HL-60 (cell line): ENCODE results near the gene HELZ.

Experiments used
- DNase-seq, 2 experiments: peaks; one replicate each; pipeline ENCODE4 v3.0.0-alpha.2; 2010 to 2020; ENCODE audit warnings: low read depth in 1 of 2, low spot score in 1 of 2
- H3K27ac ChIP-seq: fragments of 250-450 bp; sonication (Bioruptor Pico); replicated peaks from 2 replicates; pipeline ENCODE4 v1.5.1; 2020; ENCODE audit warnings: mild to moderate bottlenecking, moderate library complexity
- H3K27me3 ChIP-seq: fragments of 250-450 bp; sonication (Bioruptor Pico); 2 replicates; pipeline ENCODE4 v1.5.1; 2021; ENCODE audit warnings: mild to moderate bottlenecking, moderate library complexity; ENCODE audit not compliant: insufficient read depth, poor library complexity, severe bottlenecking
- H3K4me3 ChIP-seq: replicated peaks from 2 replicates; pipeline ENCODE4 v1.5.1; 2011; ENCODE audit warnings: mild to moderate bottlenecking, control low read depth, low read length; ENCODE audit not compliant: insufficient read depth
- GABPA ChIP-seq: IDR thresholded peaks from 2 replicates; pipeline ENCODE4 v1.6.1; 2012; ENCODE audit warnings: low read depth
- POLR2AphosphoS5 ChIP-seq: IDR thresholded peaks from 2 replicates; pipeline ENCODE4 v1.6.1; 2012; ENCODE audit warnings: low read depth
- SPI1 ChIP-seq: IDR thresholded peaks from 2 replicates; pipeline ENCODE4 v1.6.1; 2012; ENCODE audit warnings: low read depth, mild to moderate bottlenecking, borderline replicate concordance
- TF ChIP-seq, protein P1 (sequence below): IDR thresholded peaks from 2 replicates; pipeline ENCODE4 v1.6.1; 2012; ENCODE audit warnings: low read depth; ENCODE audit not compliant: insufficient replicate concordance
- TF ChIP-seq, protein P2 (sequence below): IDR thresholded peaks from one replicate; pipeline ENCODE4 v1.5.1; 2011; ENCODE audit warnings: low read length, control low read depth, inconsistent platforms; ENCODE audit not compliant: insufficient read depth

The HELZ gene

DNA sequence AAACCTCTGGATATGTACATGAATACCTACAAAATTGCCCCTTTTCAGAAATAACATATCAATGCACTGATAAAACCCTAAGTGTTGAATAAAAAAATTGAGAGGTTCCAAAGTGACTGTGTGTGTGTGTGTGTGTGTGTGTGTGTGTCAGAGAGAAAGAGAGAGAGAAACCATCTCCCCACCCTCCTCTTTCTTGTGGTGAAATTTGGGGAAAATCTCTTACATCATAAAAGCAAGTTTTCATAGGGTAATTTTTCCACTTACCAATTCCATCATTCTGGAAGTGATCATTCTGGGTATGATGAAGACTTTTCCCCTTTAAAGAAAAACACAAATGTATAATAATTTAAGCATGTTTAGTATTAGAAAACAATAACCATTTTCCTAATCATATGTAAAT is 121.3 kb downstream of the HELZ start:
- TF ChIP-seq, protein P1, sequence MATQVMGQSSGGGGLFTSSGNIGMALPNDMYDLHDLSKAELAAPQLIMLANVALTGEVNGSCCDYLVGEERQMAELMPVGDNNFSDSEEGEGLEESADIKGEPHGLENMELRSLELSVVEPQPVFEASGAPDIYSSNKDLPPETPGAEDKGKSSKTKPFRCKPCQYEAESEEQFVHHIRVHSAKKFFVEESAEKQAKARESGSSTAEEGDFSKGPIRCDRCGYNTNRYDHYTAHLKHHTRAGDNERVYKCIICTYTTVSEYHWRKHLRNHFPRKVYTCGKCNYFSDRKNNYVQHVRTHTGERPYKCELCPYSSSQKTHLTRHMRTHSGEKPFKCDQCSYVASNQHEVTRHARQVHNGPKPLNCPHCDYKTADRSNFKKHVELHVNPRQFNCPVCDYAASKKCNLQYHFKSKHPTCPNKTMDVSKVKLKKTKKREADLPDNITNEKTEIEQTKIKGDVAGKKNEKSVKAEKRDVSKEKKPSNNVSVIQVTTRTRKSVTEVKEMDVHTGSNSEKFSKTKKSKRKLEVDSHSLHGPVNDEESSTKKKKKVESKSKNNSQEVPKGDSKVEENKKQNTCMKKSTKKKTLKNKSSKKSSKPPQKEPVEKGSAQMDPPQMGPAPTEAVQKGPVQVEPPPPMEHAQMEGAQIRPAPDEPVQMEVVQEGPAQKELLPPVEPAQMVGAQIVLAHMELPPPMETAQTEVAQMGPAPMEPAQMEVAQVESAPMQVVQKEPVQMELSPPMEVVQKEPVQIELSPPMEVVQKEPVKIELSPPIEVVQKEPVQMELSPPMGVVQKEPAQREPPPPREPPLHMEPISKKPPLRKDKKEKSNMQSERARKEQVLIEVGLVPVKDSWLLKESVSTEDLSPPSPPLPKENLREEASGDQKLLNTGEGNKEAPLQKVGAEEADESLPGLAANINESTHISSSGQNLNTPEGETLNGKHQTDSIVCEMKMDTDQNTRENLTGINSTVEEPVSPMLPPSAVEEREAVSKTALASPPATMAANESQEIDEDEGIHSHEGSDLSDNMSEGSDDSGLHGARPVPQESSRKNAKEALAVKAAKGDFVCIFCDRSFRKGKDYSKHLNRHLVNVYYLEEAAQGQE: no peak
- TF ChIP-seq POLR2AphosphoS5 (no peak), SPI1 (no peak), GABPA (no peak)
- TF ChIP-seq, protein P2, sequence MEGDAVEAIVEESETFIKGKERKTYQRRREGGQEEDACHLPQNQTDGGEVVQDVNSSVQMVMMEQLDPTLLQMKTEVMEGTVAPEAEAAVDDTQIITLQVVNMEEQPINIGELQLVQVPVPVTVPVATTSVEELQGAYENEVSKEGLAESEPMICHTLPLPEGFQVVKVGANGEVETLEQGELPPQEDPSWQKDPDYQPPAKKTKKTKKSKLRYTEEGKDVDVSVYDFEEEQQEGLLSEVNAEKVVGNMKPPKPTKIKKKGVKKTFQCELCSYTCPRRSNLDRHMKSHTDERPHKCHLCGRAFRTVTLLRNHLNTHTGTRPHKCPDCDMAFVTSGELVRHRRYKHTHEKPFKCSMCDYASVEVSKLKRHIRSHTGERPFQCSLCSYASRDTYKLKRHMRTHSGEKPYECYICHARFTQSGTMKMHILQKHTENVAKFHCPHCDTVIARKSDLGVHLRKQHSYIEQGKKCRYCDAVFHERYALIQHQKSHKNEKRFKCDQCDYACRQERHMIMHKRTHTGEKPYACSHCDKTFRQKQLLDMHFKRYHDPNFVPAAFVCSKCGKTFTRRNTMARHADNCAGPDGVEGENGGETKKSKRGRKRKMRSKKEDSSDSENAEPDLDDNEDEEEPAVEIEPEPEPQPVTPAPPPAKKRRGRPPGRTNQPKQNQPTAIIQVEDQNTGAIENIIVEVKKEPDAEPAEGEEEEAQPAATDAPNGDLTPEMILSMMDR: no peak
- no peaks in the 10 kb centered on the region for H3K27me3 ChIP-seq
- H3K27ac ChIP-seq: no peak overlapping the region

DNA sequence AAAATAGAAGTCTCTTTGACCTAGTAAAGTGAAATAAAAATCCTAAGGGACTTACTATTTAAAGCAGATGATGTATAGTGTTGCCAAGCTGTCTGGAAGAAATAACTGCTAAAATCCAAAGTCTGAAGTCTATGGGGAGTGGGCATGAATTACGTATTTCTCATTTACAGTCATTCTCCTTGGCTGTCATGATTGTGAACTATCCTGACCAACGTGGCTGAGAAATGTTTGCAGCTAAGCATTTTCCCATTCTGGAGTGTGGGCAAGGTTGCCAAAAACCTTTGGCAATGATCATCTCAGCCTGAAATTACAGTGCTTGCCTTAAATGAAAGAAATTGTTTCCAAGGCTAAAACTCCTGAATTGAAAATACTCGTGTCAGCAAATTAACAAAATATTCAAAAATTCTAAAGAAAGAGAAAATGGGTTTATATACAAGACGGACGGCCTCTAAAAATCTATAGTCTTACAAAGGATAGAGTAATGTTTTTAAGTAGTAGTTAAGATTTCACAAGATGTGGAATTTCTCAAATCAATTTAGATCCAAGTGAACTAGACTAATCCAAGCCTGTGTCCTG is 123.6 kb downstream of the HELZ start:
- DNase-seq: no peak
- no peak overlapping the region for H3K4me3 ChIP-seq
- TF ChIP-seq POLR2AphosphoS5: no peak
- TF ChIP-seq, protein P2: no peak
- no peak for TF ChIP-seq SPI1
- TF ChIP-seq GABPA: no peak
- TF ChIP-seq, protein P1: no peak
- H3K27me3 ChIP-seq: no peaks in the 10 kb centered on the region
- H3K27ac ChIP-seq: no peak overlapping the region

More for the DNA sequence above, 121.3 kb downstream of the HELZ start:
- no peak overlapping the region for H3K4me3 ChIP-seq
- DNase-seq: no peak

DNA sequence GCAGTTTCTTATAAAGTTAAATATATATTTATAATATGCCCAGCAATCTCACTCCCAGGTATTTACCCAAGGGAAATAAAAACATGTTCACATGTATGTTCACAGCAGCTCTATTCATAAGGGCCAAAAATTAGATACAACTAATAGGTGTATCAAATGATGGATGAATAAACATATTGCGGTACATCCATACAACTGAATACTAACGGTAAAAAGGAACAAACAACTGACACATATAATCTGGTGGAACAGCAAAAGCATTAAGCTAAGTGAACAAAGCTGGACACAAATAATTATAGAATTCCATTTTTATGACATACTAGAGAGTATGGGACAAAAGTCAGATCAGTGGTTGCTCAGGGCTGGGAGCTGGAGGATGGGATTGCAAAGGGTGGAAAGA is 125.9 kb downstream of the HELZ start:
- Histone ChIP-seq H3K4me3 (no peak overlapping the region), H3K27ac (no peak overlapping the region), H3K27me3 (no peaks in the 10 kb centered on the region)
- TF ChIP-seq POLR2AphosphoS5 (no peak), GABPA (no peak), SPI1 (no peak)
- TF ChIP-seq, protein P2: no peak
- TF ChIP-seq, protein P1: no peak
- DNase-seq: no peak
